HPDE6-E6E7 (cell line): ENCODE data around the gene NINJ1.

Experiments used
- DNase-seq: peaks from one replicate; pipeline ENCODE4 v3.0.0; 2011; ENCODE audit warnings: missing footprints; ENCODE audit errors: extremely low spot score

NINJ1 gene

DNA sequence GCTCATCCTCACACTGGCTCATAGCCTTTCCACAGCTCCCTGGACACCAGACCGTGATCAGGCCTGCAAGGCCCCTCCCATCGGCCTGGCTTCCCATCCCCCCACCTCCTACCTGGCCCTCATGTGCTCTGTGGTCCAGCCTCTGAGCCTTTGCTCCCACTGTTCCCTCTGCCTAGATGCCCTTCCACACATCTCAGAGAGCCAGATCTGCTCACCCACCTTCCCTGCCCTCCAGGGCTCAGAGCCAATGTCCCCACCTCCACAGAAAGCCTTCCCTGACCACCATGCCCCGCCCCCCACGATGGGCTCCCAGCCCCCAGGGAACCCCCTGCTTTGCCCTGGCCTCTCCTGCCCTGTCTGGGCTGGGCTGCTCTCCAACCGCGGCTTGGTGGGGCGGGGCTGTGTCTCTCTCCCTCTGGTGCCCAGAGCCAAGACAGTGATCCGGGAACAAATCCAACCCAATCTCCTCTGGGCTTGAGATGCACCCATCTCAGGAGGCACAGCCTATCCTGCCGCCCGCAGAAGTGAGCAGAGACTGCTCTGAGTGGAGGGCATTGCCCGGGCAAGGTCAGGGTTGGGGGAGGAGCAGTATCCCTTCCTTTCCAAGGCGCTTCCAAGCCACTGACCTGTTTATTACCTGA, 1.6 kb downstream of the NINJ1 start:
- no peak for DNase-seq

DNA sequence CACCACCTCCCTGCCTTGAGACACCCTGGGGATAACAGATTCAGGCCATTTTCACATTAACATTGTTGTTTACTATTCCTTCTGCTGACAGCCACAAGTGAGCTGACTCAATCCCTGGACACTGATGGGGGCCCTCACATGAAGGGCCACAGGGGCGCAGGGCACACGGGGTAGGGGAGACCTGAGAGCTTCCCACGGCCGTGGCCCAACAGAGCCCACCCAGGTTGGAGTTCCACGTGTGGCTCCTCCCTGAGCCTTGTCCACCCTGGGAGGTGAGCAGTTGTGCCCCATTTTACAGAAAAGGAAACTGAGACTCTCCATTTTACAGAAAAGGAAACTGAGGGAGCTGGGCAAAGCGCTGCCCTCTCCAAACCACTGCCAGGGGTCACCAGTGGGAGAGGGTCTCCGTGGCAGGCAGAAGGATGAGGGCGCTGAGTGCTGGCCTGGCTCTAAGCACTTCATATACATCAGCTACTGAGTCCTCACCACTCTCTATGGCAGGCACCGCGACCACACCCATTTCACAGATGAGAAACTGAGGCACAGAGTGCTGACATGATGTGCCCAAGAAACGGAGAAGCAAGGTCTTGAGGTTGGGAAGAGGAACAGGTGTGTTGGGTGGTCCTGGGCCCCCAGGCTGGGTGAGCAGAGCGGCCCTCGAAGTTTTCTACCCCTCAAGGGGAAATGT, 2.3 kb downstream of the NINJ1 start:
- DNase-seq: no peak

DNA sequence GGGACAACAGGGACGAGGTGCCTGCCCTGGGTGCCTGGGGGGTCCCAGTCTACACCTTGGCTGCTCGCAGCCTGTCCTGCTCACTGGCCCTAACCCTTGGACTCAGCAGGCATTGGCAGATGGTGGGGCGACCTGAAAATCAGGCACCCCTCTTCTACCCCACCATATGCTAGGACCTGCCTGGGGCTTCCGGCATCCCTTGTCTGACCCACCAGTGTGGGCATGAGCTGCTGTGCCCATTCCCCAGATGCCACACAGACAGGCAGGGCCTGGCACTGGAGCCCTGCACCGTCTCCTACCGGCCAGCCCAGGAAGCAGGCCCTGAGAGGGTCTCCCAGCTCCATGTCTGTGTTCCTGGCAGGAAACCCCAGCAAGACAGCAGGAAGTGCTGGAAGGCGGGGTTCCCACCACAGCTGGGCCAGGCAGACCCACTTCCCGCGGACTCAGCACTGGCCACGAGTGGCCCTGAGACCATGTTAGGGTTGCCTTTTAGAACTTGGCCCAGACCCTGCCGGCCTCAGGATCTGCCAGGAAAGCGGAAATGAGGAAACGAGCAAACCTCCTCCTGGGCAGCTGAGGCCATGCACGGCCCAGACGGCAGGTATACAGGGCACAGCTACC, 3.1 kb downstream of the NINJ1 start:
- no peak for DNase-seq

DNA sequence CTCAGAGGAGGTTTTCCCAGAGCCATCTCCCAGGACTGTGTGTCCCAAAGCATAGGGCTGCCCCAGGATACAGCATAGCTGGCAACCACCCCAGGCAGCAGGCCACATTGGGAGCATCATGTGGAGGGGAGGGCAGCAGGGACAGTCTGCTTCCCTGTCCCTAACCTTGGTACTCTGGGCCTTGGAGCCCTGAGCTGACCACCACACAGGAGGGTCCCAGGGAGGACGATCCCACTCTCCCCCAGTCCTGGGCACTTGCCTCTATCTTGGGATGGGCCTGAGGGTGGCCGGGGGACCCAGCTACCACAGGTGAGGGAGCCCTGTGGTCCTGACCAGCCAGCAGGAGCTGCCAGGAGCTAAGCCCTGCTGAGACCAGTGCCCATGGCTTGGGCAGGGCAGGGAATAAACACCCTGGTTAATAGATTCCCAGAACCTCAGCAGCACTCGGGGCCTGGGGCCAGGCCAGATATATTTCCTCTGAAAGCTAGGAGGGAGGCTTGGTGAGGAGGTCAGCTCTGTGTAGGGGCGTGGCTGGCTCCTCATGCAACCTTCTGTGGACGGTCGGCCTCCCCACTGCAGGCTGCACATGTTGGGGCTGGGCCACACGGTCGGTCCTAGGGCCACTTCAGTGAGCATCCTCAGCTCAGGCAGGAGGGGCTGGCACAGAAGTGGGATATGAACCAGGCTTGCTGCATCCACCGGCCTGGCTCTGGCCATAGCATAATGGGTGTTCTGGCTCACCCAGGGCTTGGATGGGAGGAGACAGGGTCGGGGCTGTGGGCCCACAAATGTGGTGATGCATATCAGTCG, 4.2 kb downstream of the NINJ1 start:
- DNase-seq: no peak

DNA sequence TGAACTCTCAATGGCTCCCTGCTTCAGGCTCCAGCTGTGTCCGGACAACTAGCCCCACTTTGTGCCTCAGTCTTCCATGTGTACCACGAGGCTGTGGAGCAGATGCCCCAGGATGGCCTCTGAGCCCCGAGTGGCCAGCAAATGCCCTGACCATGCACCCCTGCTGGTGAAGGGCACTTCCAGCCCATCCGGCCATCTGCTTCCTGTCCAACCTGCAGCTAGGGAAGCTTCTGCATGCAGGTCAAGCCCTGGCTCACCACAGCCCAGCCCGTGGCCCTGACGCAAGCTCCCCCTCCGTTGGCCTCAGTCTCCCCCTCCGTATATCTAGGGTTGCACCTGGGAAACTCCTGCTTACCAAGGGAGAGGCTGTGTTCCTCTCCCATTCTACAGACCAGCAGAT, 4.8 kb downstream of the NINJ1 start:
- DNase-seq: no peak

DNA sequence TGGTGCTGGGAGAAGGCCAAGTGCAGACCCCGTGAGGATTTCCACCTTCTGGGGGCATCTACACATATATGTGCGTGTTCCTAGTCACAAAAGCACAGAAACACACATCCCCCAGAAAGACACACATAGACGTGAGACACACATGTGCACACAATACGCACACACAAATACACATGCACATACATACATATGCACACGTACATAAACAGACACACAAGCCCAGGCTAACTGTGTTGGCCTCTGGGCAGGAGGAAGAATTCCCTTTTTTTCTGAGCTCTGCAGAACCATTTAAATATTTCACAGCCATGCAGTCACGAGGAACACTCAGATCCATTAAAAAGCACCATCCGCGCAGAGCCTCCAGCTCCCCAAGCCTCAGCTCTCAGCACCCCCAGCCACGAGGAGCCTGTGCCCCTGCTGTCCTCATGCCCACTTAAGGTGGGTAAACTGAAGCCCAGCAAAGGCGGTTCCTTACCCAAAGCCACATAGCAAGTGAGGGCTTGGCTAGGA, 5.3 kb downstream of the NINJ1 start:
- DNase-seq: no peak

DNA sequence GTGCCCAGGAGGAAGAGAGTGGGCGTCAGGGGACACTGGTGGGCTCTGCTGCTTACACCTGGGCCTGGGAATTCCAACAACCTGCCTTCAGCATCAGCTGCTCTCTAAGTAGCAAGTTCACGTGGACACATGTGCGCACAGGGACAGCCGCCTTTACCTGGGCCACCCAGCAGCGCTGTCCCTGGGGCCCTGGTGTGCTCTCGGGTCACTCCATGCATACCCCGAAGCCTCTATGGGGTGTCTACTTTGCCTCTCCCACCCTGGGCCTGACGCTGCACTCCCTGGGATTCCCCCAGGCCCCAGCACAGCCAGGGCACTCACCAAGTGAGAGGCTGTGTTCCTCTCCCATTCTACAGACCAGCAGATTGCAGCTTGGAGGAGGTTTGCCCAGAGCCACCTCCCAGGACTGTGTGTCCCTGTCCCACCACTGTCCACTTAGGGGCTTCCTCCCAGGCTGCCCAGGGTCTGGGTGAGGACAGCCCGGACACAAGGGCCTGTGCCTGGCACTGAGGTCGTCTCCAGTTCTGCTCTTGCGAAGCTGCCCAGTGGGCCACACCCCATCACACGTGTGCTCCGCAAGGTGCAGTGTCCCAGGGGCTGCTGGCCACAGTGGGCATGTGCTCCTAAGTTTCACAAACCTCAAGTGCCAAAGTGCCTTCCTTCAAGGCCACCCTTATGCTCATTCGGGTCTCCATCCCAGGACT, 5.9 kb downstream of the NINJ1 start:
- no peak for DNase-seq

DNA sequence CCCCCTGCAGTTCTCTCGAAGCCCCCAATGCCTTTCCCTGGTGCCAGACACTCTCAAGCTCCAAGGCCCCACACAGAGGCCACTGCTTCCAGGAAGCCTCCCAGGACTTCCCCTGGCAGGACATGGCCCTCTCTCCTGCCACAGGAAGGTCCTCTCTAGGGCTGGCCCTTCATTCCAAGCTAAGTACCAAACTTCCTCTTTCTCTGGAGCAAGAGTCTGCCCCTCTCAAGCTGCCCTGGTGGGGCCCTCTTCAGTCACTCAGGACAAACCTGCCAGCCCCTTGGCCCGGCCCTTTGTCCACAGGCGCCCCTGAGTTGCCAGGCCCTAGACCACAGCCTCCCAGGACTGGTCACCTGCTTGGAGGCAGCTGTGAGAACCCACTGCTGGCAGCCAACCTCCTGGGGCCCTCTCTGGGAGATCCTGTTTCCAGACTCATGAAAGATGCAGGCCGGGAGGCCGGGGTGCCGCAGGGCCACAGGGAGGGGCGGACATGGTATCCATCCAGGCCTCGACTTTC, 6.6 kb downstream of the NINJ1 start:
- no peak for DNase-seq

DNA sequence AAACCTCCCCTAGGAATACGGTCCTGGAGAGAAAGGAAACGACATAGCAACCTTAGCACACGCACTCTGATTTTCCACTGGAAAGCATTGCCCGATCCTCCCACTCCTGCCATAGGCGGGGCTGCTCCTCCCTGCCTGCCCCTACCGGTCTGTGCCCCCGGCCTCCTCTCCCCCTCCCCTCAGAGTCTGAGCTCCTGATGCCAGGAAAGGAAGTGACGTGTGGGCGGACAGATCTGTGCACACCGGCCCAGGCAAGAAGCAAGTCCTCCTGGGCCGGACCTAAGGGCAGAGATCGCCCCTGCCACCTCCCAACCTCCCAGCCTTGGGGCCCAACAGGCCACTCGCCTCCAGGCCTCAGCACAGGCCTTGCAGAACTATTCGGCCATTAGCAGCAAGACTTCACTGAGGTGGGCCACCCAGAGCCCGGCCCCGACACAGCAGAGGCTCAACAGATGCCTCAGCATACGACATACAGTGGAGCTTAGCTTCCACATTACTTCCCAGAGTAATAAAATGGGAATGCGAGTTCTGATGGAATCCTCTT, 7.2 kb downstream of the NINJ1 start:
- DNase-seq: no peak

DNA sequence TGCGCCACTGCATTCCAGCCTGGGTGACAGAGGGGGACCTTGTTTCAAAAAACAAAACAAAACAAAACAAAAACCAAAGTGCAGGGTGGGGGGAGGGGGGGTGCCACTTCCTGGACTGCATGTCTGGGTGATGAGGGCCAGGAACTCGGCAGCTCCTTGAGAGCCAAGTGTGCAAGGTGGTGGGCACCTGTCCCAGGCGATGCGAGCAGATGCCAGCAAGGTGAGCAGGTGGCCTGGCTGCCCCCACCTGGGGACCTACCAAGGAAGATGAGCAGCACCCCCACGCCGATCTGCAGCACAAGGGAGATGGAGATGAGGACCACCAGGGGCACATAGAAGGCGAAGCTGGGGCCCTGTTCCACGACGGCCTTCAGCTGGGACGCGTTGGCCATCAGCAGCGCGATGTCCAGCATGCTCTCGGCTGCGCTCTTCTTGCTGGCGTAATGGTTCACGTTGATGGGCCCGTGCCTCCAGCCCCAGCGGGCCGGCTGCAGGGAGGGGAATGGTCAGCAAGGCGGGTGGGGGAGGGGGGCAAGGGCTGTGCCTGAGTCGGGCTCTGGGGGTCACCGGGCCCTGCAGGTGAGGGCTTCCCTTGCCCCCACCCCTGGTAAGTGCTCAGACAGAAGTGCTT, 7.8 kb downstream of the NINJ1 start:
- no peak for DNase-seq

DNA sequence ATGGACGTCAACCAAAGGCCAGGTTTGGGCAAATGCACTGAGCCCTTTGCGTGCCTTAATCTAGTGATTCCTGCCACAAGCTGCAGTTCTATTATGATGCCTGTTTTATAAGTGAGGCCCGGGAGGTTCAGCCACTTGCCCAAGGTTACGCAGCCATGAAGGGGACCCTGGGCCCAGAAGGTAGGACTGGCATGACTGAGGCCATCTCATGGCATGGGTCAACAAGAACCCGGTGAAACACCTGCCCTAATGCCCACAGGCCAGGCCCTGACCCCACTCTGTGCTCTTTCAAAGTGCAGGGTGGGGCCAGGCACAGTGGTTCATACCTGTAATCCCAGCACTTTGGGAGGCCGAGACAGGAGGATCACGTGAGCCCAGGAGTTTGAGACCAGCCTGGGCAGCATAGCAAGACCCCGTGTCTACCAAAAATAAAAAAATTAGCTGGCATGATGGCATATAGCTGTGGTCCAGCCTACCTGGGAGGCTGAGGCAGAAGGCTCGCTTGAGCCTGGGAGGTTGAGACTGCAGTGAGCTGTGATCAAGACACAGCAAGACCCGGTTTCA, 8.6 kb downstream of the NINJ1 start:
- DNase-seq: no peak

DNA sequence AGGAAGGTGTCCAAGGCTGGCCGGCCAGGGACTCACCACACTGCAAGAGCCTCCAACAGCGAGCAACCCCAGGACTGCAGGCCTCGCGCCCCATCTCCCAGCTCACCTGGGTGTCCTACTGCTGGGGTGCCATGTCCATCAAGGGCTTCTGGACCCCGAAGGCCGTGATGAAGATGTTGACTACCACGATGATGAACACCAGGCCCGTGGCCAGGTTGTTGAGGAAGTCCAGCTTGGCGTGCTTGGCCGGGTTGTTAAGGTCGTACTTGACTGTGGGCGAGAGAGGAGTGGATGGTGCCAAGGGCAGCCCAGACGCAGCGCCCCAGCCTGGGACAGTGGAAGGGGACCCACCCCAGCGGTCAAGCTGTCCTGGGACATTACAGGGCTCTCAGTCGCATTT, 9.3 kb downstream of the NINJ1 start:
- DNase-seq: no peak

DNA sequence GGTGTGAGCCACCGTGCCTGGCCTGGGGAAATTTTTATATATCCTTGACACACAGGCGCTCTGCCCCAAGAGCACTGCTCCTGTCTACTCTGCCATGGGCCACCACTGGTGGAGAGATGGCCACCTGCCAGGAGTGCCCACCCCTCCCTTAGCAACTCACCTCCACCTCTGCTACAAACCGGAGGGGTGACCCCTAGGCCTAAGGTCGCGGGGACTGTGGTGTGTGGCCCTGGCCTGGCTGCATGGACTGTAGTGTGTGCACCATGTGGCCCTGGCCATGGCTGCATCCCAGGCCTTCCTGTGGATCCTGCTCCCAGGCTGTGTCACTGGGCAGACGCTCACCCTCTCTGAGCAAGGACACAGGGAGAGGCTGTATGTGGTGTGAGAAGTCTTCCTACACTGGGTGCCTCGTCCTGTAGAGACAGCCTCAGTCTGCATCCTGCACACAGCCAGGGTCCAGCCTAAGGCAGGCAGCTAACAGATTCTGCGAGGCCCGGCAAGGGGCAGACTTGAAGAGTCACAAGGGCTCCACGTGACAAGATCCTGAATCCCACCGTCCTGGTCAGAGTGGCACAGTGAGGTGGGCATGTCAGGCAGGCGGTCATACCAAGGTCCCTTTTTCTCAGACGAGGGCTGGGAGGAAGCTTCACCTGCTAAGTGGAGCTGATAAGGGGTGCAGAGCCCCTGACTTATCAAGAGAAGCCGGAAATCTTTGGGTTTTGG, 10.3 kb downstream of the NINJ1 start:
- no peak for DNase-seq

DNA sequence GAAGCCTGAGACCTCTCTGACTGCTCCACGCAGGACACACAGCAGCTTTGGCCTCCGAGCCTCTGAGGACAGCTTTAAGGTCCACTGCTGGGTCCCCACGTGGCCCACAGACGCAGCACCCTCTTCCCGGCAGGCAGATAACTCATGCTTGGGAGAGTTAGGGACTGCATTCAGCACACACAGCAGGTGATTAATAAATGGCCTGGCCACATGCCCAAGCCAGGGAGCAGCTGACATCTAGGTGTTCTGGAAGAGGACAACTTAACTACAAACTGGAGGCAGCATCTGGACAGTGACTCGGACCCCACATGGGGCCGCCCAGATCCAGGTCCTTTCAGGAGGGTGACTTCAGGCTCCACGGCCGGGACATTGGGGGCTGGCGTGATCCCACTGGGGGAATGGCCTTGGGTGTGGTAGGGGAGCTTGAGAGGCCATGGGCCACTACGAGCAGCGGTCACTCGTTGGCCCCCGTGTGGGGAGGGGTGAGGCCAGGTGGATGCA, 11.3 kb downstream of the NINJ1 start:
- DNase-seq: no peak

DNA sequence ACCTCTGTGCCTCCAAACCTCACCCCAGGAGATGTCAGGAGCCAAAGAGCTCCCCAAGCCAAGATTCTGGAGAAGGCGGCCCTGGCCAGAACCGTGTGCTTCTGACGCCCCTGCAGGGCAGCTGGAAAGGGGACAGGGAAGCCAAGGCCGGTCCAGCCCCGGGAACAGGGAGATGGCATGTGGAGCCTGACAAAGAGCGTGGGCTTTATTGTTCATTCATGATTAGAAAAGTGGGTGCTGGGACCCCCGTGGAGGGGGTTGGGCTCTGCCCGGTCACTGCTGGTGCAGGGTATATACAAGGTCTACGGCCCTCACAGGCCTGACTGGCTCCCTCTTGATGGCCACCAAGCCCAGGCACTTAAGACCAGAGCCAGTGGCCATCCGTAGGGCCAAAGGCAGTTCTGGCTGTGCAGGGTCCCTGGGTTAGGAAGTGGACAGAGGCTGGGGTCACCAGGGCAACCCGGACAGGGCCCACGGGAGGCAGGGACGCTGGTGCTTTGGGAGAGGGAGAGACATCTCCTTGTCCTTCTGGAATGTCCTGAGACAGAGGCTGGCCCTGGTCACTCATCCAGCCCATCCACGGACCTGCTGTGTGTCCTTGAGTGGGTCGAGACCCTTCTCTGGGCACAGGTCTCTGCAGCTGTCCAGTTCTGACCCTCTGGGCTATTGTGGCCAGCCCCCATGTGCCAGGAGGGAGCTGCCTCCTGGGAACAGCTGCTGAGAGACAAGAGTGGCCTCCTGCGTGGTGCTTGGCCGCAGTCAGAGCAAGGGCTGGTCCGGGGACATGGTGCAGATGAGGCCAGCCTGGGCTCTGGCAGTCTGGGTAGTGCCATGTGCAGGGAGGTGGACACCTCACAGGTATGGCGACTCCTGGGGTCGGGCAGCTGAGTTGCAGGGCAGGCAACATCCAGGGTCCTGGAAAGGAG, 12.5 kb downstream of the NINJ1 start:
- no peak for DNase-seq

DNA sequence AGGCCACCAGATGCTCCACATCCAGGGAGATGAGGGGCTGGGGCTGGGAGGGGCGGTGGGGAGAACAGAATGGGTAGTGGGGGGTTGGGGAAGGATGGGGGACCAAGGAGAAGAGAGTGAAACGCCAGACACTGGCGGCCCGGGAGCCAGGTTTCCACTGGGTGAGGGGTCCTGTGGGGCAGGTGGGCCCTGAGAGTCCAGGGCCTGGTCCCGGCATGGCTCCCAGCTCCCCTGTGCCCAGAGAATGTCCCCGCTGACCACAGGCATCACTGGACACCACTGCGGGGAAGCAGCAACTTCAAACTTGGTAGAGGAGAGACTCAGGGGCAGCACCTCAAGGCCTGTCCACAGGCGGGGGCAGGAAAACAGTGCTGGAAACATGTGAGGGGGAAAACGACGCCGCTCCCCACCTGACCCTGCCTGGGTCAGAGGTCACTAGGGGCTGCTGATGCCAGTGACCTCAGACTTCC, 13.2 kb downstream of the NINJ1 start:
- no peak for DNase-seq

DNA sequence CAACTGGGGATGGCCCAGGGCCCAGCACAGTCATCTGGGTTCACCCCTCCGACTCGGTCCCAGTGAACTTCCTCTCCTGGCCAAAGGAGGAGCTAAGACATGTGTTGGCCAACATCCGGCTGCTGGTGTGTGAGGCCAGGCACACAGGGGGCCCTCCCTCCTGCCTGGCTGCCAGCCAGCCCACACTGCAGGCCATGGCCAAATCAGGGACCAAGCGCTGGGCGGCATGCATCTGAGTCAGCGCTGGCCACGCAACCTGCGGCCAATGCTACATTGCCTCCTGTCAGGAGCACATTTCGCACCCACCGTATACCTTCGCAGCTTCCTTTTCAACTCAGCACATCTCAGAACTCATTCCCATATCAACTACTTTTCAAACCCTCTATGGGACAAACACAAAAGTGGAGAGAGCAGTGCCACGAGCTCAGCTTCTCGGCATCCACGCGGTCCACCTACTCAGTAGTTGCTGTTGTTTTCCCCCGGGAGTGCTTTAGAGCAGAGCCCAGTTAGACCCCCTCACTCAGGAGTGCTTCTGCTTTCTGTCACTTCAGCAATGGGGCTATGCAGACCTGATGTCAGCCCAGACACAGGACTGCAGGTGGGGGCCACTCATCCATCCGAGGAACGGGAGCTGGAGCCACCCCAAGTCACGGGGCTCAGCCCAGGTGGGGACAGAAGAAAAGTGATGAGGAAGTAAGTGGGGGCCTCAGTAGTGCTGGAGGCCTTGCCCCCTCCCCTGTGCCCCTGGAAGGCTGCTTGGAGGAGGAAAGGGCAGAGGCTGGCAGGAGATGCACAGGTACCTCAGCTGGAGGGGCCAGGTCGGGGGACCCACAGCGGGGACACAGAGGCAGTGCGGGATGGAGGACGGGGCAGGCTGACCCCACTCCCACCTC, 13.9 kb downstream of the NINJ1 start:
- peak; percentile 80 for DNase-seq

DNA sequence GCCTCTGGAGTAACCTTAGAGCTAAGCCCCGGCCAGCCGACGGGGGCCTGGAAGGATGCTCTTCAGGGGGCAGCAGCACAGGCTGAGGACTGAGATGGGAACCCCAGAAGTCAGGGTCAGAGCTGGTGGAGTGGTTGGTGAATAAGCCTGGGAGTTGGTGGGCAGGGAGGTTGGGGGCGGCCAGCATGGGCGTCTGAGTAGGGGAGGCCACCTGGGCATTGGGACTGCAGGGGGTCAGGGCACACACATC, 14.4 kb downstream of the NINJ1 start:
- DNase-seq: no peak
